HCT116 (cell line): ENCODE results near the gene UNC79. TPM values are rescaled to one million over a fixed set of nuclear protein-coding genes. Genes with fewer than 3 reads are reported as not detected.

ENCODE experiments used
- ATAC-seq: fragments of 200-7000 bp; cut with Tn5 transposase; 2 replicates; pipeline ENCODE4 v1.9.1; 2020; ENCODE audit warnings: mild to moderate bottlenecking, moderate library complexity
- BruUV-seq: library from RNA; stranded (reverse); fragments of 400-500 nt; replicated peaks from 2 replicates; lab custom pipeline; 2021; lab: Mats Ljungman, UMichigan
- CTCF ChIA-PET: fragments of 300-600 bp; sonication (Branson Sonifier 250); formaldehyde crosslinking; loops from one replicate; lab custom pipeline; 2021; ENCODE audit warnings: antibody characterized with exemption; lab: Charles Lee
- POLR2A ChIA-PET: fragments of 300-600, 350-600 bp; sonication (Branson Sonifier 250); formaldehyde crosslinking; loops from one replicate; lab custom pipeline; 2021; ENCODE audit warnings: antibody characterized with exemption; lab: Charles Lee
- RAD21 ChIA-PET, 2 experiments: fragments of 300-600 bp; sonication (Branson Sonifier 250); formaldehyde crosslinking; loops; one replicate each; lab custom pipeline; 2023; ENCODE audit warnings: low total read pairs in 2 of 2; ENCODE audit not compliant: uncharacterized antibody in 2 of 2, unreplicated experiment in 2 of 2, low non-redundant PET in 1 of 2; lab: Charles Lee
- DNase-seq: peaks from one replicate; pipeline ENCODE4 v3.0.0-alpha.2; 2010; ENCODE audit warnings: low read depth, low spot score
- H2AFZ ChIP-seq: fragments of 200-600 bp; shearing (Covaris generic), sonication (generic); 2 replicates; pipeline ENCODE4 v1.6.1; 2017; ENCODE audit warnings: low read depth, mixed run types, mixed read lengths, antibody characterized with exemption, low read length; ENCODE audit not compliant: poor library complexity, severe bottlenecking
- H3K27ac ChIP-seq: 2 replicates; pipeline ENCODE4 v1.5.1; 2012; ENCODE audit warnings: low read depth, low read length
- H3K27me3 ChIP-seq: fragments of 200-600 bp; sonication (generic); 2 replicates; pipeline ENCODE4 v1.6.1; 2016; ENCODE audit warnings: mixed run types, low read length, mixed read lengths; ENCODE audit not compliant: insufficient read depth
- H3K36me3 ChIP-seq, 2 experiments: fragments of 200-500 bp in 1 of 2; fragments of 200-600 bp in 1 of 2; sonication (Bioruptor generic) in 1 of 2; sonication (generic) in 1 of 2; 2 replicates each; pipeline versions ENCODE4 v1.5.1 to v1.6.1; 2014 to 2016; ENCODE audit warnings: low read length in 2 of 2, inconsistent platforms in 1 of 2, mixed read lengths in 1 of 2, mixed run types in 1 of 2; ENCODE audit not compliant: insufficient read depth in 2 of 2, control insufficient read depth in 1 of 2
- H3K4me1 ChIP-seq, 2 experiments: fragments of 200-600 bp in 1 of 2; sonication (generic) in 1 of 2; 2 replicates each; pipeline versions ENCODE4 v1.5.1 to v1.6.1; 2012 to 2017; ENCODE audit warnings: low read length in 2 of 2, inconsistent platforms in 1 of 2, mild to moderate bottlenecking in 1 of 2, mixed read lengths in 1 of 2, mixed run types in 1 of 2, moderate library complexity in 1 of 2; ENCODE audit not compliant: insufficient read depth in 2 of 2, control insufficient read depth in 1 of 2
- H3K4me2 ChIP-seq: fragments of 200-600 bp; sonication (generic); 2 replicates; pipeline ENCODE4 v1.6.1; 2017; ENCODE audit warnings: mixed run types, low read length, mixed read lengths
- H3K4me3 ChIP-seq, 2 experiments: fragments of 200-600 bp in 1 of 2; sonication (generic) in 1 of 2; replicated peaks in 1 of 2; 2 replicates each; pipeline ENCODE4 v1.5.1; 2011 to 2016; ENCODE audit warnings: low read length in 2 of 2, control low read depth in 1 of 2, low read depth in 1 of 2, mild to moderate bottlenecking in 1 of 2, mixed read lengths in 1 of 2, mixed run types in 1 of 2
- H3K79me2 ChIP-seq: fragments of 200-600 bp; sonication (generic); 2 replicates; pipeline ENCODE4 v1.6.1; 2017; ENCODE audit warnings: mild to moderate bottlenecking, mixed run types, low read length, moderate library complexity, mixed read lengths; ENCODE audit not compliant: insufficient read depth
- H3K9ac ChIP-seq: fragments of 200-600 bp; sonication (generic); 2 replicates; pipeline ENCODE4 v1.6.1; 2016; ENCODE audit warnings: low read length, mixed read lengths
- H3K9me2 ChIP-seq: fragments of 200-600 bp; sonication (generic), shearing (Covaris generic); 2 replicates; pipeline ENCODE4 v1.6.1; 2017; ENCODE audit warnings: mixed run types, mild to moderate bottlenecking, moderate library complexity; ENCODE audit not compliant: insufficient read depth
- H3K9me3 ChIP-seq, 2 experiments: fragments of 200-500 bp in 1 of 2; fragments of 200-600 bp in 1 of 2; sonication (Bioruptor generic) in 1 of 2; sonication (generic) in 1 of 2; 2 replicates each; pipeline ENCODE4 v1.6.1; 2014 to 2017; ENCODE audit warnings: low read length in 2 of 2, mixed read lengths in 2 of 2, inconsistent platforms in 1 of 2, low read depth in 1 of 2, mild to moderate bottlenecking in 1 of 2, mixed run types in 1 of 2, moderate library complexity in 1 of 2; ENCODE audit not compliant: control insufficient read depth in 1 of 2, insufficient read depth in 1 of 2
- H4K20me1 ChIP-seq: fragments of 200-600 bp; sonication (generic), shearing (Covaris generic); 2 replicates; pipeline ENCODE4 v1.6.1; 2017; ENCODE audit warnings: mixed run types, mild to moderate bottlenecking, moderate library complexity; ENCODE audit not compliant: insufficient read depth
- EGR1 ChIP-seq: IDR thresholded peaks from 2 replicates; pipeline ENCODE4 v1.6.1; 2012; ENCODE audit warnings: low read depth
- ELF1 ChIP-seq: IDR thresholded peaks from 2 replicates; pipeline ENCODE4 v1.6.1; 2012; ENCODE audit warnings: low read depth, borderline replicate concordance
- EZH2phosphoT487 ChIP-seq: fragments of 200-600 bp; IDR thresholded peaks from 2 replicates; pipeline ENCODE4 v1.6.1; 2018; ENCODE audit warnings: antibody characterized with exemption, borderline replicate concordance
- FOSL1 ChIP-seq: IDR thresholded peaks from 2 replicates; pipeline ENCODE4 v1.6.1; 2012; ENCODE audit warnings: low read depth
- MAX ChIP-seq: IDR thresholded peaks from 2 replicates; pipeline ENCODE4 v1.6.1; 2012
- POLR2AphosphoS5 ChIP-seq: IDR thresholded peaks from 2 replicates; pipeline ENCODE4 v1.6.1; 2011; ENCODE audit warnings: mild to moderate bottlenecking, low read depth, low read length, moderate library complexity
- SIN3A ChIP-seq: IDR thresholded peaks from 2 replicates; pipeline ENCODE4 v1.6.1; 2012; ENCODE audit warnings: low read depth
- SRF ChIP-seq: IDR thresholded peaks from 2 replicates; pipeline ENCODE4 v1.6.1; 2012; ENCODE audit warnings: low read depth
- TCF7L2 ChIP-seq: IDR thresholded peaks from 2 replicates; pipeline ENCODE4 v1.7.0; 2011; ENCODE audit warnings: borderline replicate concordance, inconsistent platforms; ENCODE audit not compliant: insufficient read depth, insufficient read length; ENCODE audit errors: extremely low read depth
- ZFX ChIP-seq: fragments of 450-650 bp; IDR thresholded peaks from 2 replicates; pipeline ENCODE4 v1.6.1; 2017
- ZNF274 ChIP-seq: fragments of 200-500 bp; sonication (Bioruptor generic); IDR thresholded peaks from 2 replicates; pipeline ENCODE4 v1.6.1; 2014; ENCODE audit warnings: mild to moderate bottlenecking, low read depth, low read length, inconsistent platforms
- intact Hi-C: fragments of 100-400 bp; cut with micrococcal nuclease; formaldehyde crosslinking; loops from 2 replicates; pipeline ENCODE4 v1.10.0; 2022
- total RNA-seq: library from RNA; stranded (reverse); gene quantifications from one replicate; pipeline ENCODE4 v1.2.1, GENCODE V29; 2021; ENCODE audit not compliant: unreplicated experiment
- TF ChIP-seq, protein P1 (sequence below), 3 experiments: fragments of 200-600 bp in 1 of 3; sonication (generic) in 1 of 3; IDR thresholded peaks in 2 of 3; conservative IDR thresholded peaks in 1 of 3; 2 replicates each; pipeline ENCODE4 v1.5.1; 2012 to 2017; ENCODE audit warnings: low read depth in 2 of 3, low read length in 2 of 3, antibody characterized with exemption in 1 of 3, borderline replicate concordance in 1 of 3, control low read depth in 1 of 3, mild to moderate bottlenecking in 1 of 3, mixed read lengths in 1 of 3, mixed run types in 1 of 3, moderate library complexity in 1 of 3; ENCODE audit not compliant: insufficient read depth in 1 of 3

Gene UNC79
- total RNA-seq, 1 experiment from 2014 or later, result 0.10 TPM

DNA sequence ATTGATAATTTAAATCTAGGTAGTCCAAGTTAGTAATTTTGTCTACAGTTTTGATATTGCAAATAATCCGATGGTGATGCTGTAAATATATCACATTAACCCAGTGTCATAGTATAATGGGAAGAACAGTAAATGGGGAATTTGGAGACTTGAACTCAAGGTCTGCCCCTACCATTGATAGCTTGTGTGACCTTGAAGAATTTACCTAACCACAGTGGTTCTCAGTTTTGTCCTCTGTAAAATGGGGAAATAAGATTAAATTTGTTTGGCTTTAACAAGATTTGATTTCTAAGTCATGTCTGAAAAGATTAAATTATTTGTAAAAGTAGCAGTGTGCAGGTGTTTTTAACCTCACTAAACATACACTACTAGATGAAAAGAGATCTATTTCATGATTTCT lies 100.9 kb downstream of the UNC79 start:
- Histone ChIP-seq H3K4me1 (no peaks in the 10 kb centered on the region), H3K79me2 (no peaks in the 10 kb centered on the region), H3K4me2 (no peak overlapping the region), H3K36me3 (no peaks in the 10 kb centered on the region), H3K9me2 (no peaks in the 10 kb centered on the region), H3K9ac (no peak overlapping the region), H3K9me3 (no peaks in the 10 kb centered on the region), H3K4me3 (no peak overlapping the region), H4K20me1 (no peaks in the 10 kb centered on the region), H3K27me3 (peaks cover 9% of the 10 kb centered on the region; the same call in 1 of the 2 replicates), H2AFZ (no peak overlapping the region), H3K27ac (no peak overlapping the region)
- no peak for DNase-seq
- no peak for ATAC-seq
- ChIA-PET POLR2A (no interaction called here), RAD21 (no interaction called here), CTCF (no interaction called here)
- intact Hi-C loops, result no loop called here
- no TSS peak for BruUV-seq
- TF ChIP-seq ELF1 (no peak), FOSL1 (no peak)

DNA sequence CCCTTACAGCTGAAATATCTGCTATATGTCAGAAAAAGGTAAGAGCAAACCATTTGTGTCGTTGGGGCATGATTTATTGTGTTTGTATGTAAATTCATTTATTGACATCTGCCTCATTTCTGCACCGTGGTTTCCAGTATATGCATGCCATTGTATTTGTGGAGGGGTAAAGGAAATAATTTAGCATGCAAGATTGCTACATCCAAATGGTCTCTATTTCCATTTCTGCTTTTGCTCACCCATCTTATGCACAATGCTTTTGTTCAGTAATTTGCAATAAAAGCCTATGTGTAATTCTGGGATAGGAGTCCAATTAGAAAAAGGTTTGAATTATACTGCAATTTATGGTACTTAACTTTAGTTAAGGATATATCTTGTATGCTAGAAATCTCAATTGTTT lies 101.8 kb downstream of the UNC79 start:
- CTCF ChIA-PET, result no interaction called here
- RAD21 ChIA-PET, result no interaction called here
- Histone ChIP-seq H3K9me2 (no peaks in the 10 kb centered on the region), H3K9ac (no peak overlapping the region), H3K27me3 (peaks cover 9% of the 10 kb centered on the region; the same call in 1 of the 2 replicates), H3K27ac (no peak overlapping the region), H3K9me3 (no peaks in the 10 kb centered on the region), H4K20me1 (no peaks in the 10 kb centered on the region)
- DNase-seq, result no peak
- intact Hi-C loops, result no loop called here
- no peak for ATAC-seq
- TF ChIP-seq, protein P1, sequence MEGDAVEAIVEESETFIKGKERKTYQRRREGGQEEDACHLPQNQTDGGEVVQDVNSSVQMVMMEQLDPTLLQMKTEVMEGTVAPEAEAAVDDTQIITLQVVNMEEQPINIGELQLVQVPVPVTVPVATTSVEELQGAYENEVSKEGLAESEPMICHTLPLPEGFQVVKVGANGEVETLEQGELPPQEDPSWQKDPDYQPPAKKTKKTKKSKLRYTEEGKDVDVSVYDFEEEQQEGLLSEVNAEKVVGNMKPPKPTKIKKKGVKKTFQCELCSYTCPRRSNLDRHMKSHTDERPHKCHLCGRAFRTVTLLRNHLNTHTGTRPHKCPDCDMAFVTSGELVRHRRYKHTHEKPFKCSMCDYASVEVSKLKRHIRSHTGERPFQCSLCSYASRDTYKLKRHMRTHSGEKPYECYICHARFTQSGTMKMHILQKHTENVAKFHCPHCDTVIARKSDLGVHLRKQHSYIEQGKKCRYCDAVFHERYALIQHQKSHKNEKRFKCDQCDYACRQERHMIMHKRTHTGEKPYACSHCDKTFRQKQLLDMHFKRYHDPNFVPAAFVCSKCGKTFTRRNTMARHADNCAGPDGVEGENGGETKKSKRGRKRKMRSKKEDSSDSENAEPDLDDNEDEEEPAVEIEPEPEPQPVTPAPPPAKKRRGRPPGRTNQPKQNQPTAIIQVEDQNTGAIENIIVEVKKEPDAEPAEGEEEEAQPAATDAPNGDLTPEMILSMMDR (IDR thresholded peaks at IDR 0.05 in 2 of 3, conservative IDR thresholded peaks at IDR 0.05 in 1 of 3; ENCODE audit: borderline replicate concordance in 1 of 3, insufficient read depth in 1 of 3, low read depth in 2 of 3, low read length in 2 of 3), result no peak
- no peak for TF ChIP-seq POLR2AphosphoS5
- TF ChIP-seq SRF, result no peak
- TF ChIP-seq EZH2phosphoT487, result no peak
- TF ChIP-seq EGR1, result no peak
- TF ChIP-seq SIN3A, result no peak
- TF ChIP-seq ZNF274, result no peak
- TF ChIP-seq TCF7L2, result no peak
- TF ChIP-seq MAX, result no peak
- TF ChIP-seq ZFX, result no peak
- TF ChIP-seq, all 23 proteins: peak for 0
- no peaks in the 10 kb centered on the region for H3K79me2 ChIP-seq
- no peak overlapping the region for H3K4me3 ChIP-seq
- H3K36me3 ChIP-seq, result no peaks in the 10 kb centered on the region
- no peak overlapping the region for H2AFZ ChIP-seq
- no peaks in the 10 kb centered on the region for H3K4me1 ChIP-seq
- POLR2A ChIA-PET, result no interaction called here
- no TSS peak for BruUV-seq
- H3K4me2 ChIP-seq, result no peak overlapping the region
